ENCODE measurements around the gene RPN1.
A peak's percentile ranks its signal among the peaks of the same experiment; 100 is the strongest.

Gene RPN1

DNA sequence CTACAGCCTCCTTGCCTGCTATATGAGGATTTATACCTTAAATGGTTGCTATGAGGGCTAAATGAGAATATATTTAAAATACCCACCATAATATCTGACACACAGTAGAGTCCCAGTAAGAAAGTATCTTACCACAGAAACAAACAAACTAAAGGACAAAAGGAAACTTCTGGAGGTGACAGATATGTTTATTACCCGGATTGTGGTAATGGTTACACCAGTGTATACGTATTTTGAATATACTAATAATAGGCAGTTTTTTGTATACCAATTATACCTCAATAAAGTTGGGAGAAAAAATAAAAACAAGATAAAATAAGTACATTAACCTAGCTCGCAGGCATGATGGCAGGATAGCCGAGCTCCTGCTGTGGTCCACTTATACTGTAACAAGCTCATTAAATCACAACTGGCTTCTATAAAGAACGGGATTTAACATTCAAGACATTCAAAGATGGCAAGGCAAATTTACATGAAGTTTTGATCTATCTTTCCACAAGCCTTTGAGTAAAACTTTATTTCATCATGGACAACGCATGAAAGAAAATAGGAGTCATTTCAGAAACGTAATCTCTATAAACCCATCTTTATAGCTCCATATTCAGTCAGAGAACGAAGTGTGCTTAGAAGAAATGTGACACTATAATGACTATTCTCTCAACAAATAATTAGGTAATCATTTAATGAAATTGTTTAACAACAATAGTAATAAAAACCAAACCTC is 1.5 kb downstream of the RPN1 start:
- no peak for DNase-seq

DNA sequence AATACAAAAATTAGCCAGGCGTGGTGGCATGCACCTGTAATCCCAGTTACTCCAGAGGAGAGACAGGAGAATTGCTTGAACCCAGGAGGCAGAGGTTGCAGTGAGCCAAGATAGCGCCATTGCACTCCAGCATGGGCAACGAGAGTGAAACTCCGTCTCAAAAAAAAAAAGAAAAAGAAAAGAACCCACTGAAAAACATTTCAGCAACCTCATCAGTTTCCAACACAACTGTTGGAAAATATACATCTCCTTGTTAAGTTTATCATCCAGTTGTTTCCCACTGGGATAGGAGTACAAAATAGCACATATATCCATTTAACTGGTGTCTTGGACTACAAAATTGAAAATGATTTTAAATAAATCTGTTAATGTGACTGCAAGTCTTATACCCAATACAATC is 2.2 kb downstream of the RPN1 start:
- no peak for DNase-seq

DNA sequence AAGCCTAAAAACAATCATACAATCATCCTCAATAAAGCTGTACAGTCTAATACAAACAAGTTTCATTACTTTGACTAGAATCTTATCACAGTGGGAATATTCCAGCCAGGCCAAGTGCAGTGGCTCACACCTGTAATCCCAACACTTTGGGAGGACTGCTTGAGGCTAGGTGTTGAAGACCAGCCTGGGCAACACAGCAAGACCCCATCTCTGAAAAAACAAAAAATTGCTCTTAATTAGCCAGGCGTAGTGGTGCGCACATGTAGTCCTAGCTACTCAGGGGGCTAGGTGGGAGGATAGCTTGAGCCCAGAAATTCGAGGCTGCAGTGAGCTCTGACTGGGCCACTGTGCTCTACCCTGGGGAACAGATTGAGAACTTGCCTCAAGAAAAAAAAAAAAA is 3.3 kb downstream of the RPN1 start:
- DNase-seq = no peak

DNA sequence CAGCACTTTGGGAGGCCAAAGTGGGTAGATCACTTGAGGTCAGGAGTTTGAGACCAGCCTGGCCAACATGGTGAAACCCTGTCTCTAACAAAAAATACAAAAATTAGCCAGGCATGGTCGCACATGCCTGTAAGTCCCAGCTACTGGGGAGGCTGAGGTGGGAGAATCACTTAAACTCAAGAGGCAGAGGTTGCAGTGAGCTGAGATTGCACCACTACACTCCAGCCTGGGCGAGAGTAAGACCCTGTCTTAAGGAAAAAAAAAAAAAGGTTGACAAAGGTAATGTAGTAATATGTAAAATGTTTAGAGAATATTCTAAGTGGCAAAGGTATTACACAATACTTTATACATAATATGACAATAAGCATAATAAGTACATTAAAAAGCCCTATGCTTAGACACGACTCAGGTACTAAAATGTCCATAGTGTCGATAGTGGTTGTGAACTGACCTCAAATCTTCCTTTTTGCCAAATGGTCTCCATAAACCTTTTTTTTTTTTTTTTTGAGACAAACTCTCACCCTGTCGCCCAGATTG is 16.5 kb downstream of the RPN1 start:
- DNase-seq = no peak

DNA sequence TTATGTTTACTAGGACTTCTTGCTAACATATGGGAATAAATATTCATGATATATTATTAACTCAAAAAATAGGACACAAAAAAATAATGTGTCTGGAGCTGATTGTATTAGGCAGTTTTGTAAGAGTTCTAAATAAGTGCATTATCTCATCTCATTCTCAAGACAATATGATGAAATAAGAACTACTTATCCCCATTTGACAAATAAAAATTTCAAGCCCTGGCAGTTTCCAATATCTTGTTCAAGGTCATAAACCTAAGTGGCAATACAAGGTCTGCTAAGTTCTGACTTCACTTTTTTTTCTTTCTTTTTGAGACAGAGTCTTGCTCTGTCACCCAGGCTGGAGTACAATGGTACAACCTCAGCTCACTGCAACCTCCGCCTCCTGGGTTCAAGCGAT is 18.3 kb downstream of the RPN1 start:
- DNase-seq = no peak

DNA sequence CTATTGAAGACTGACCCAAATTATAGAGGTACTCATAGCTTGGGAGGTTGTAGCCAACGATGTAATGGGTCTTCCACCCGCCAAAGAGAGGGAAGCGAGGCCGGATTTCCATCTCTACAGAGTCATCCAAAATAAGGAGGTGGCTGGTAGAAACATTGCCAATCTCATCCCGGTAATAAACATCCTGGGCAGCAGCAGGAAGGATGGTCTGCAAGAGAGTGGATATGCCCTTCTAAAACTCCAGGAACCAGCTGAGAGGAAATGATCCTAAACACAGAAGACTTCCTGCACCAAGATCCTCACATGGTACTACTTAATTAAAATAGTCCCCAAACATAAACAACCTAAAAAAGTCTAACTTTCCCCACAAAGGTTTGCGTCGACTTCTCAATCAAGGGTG is 20.7 kb downstream of the RPN1 start:
- no peak for DNase-seq

DNA sequence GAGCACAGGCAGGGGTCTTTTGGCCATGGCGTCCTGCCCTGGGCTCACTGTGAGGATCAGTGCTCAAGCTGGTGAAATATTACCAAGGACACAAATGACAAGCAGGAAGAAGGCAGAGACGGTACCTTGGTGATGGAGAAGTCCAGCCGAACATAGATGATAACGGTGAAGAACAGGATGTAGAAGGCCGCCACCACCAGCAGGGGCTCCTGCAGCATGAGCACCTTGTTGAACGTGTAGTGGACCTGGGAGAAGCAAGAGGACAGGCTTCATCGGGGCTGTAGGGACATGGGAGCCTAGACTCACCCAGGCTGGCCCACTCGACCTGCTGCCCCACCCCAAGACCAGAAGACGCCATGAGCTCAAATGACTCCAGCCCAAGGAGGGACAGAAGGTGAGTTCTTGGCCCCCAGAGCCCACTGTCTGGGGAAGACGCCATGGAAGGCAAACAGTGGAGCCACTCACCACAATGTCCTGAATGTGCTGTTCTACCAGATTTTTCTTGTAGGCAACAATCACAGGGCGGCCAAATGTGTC is 25.1 kb downstream of the RPN1 start:
- no peak for DNase-seq

DNA sequence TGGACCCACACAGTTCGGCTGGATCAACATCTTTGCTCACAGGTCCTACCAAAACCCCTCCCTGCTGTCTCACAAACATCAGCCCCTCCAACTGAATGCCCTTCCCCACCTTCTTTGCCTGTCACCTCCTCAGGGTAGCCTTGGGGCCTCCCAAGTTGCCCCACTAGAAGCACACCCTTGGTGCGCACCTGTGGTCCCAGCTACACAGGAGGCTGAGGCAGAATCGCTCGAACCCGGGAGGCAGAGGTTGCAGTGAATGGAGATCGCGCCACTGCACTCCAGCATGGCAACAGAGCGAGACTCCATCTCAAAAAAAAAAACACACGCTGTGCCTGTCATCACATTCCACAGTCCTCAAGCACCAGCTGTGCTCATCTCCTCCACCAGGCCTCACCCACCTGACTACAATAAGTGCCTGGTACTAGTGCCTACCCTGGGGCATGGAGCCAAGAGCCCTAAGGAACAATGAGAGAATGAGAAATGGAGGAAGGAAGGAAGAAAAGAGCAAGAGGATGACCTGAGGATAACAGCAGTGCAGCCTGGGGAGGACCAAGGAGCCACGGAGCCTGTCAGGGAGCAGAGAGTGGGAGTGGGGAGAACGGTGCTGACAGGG is 26.0 kb downstream of the RPN1 start:
- DNase-seq = no peak

DNA sequence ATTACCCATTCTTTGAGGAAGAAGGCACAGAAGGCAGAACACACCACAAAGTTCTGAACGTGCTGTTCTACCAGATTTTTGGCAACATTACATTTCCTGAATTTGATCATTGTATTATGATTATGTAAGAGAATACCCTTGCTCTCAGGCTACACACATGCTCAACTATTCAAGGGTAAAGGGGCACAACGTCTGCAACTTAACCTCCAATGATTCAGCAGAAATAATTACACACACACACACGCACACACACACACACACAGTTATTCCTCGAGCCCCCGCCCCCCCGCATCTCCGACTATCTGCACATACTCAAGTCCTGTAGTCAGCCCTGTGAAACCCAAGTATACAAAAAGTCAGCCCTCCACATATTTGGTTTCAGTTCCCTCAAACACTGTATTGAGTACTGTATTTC is 26.8 kb downstream of the RPN1 start:
- DNase-seq = no peak

DNA sequence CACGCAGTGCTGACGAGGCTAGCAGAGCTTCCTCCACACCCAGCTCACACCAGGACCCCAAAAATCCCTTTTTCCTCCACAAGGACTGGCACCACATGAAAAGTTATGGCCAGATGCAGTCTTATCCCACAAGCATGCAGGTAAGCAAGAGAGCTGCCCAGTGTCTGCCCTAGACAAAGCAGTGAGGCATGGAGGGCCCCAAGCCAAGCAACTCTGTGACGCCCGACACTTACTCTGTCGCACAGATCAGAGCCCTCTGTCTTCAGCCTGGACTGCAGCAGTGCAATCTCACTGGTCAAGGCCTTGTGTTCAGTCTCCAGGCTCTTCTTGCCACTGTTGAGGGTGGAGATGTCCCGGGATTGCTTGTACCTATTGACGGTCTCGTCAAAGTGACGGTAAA is 28.7 kb downstream of the RPN1 start:
- no peak for DNase-seq

DNA sequence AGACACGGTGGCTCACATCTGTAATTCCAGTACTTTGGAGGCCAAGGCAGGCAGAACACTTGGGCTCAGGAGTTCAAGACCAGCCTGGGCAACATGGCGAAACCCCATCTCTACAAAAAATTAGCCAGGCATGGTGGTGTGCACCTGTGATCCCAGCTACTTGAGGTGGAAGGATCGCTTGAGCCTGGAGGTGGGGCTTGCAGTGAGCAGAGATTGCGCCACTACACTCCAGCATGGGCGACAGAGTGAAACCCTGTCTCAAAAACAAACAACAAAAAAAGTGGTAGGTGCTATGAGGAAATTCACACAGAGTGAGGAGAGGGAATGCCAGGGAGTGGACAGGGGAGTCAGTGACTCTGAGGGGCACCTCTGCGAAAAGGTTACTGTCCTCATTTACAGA is 29.4 kb downstream of the RPN1 start:
- no peak for DNase-seq

DNA sequence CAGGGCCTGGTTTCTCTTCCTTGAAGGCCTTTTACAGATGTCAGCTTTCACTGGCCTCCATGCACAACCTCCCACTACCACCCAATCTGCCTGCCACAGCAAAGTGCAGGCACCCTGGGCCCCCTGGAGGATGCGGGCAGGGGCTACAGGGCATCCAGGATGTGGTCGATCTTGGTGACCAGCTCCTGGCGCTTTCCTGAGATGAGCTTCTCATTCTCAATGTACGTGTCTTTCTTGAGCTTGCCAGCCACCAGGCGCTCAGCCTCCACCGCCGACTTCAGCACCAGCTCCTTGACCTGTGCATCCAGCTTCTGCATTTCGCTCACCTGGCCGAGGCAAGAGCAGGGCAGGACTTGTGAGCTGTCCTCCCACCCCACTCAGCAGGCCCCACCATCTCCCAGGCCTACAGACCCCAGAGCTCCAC is 30.3 kb downstream of the RPN1 start:
- DNase-seq = no peak

DNA sequence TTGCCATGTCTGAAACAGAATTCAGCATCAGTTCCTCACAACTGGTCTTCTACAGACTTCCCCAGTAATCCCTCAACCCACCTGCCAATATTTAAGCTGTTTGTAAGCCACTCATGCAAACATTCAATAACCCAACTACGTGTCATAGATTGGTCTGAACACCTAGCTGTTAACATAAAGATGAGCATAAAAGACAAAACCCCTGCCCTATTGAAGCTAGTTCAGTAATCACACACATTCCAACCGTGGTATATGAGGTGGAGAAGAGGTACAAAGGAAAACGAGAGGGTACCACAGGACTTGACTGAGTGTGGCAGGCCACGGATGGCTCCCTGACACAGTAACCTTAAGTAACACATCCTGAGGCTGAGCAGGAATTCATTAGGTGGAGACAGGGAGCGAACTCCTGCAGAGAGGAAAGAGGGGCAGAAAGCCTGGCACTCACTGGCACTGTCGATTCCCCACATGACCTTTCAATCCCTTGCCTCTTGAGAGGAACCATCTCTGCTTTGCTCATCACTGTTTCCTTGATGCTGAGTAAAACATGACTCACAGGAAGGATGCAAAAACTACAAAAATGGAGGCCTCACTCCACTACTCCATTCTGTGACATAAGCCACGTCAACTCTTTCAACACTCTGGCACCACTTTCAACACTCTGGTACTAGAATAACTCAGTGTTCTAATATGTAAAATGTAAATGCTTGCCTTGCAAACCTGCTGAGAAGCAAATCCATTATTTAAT is 31.3 kb downstream of the RPN1 start:
- DNase-seq = no peak

DNA sequence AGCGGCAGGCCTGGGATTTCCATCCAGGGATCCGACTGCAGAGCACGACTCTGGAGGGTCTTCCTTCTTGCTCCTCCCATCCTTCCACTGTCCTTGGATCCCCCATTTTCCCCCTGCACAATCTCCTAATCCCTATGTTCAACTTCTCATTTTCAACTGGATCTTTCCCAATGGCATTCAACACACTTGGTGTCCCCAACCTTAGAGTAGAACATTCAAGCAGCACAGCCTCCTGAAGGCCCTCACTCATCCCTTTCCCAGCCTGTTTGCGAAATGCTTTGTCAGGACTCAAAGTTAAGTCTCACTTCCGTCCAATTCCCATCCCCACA is 32.3 kb downstream of the RPN1 start:
- no peak for DNase-seq

DNA sequence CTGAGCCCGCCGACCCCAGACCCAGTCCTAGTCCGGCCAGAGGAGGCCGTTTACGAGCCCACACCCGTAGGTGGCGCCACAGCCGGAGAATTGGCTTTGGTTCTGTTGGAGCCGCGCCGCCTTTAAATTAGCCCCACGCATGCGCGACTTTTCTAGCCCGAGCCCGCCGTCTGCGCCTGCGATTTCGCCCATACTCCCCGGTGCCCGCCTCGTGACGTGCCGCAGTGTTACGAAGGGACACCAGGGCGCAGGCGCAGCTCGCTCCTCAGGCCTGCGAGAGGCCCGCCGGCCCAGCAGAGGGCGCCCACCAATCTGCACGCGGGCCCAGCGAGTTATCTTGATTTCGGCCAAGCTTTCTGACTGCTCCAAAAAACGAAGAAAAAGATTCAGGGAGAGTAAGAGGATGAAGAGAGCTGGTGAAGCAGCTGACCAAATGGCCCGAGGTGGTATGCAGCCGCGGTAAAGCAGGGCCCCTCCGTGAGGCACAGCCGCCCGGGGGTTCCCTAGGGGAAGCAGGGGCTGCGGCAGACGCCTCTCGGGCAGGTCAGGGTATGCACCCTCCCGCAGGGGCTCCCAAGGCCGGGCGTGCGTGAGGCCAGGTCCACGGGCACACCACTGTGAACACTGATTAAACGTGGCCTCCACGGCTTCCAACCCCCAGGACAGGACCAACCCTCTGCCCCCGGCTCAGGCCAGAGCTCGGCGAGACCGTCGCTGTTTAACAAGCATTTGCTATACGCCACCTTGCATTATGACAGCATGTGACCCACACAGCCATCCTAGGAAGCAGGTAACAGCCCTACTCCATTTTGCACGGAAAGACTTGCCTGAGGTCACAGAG is 32.8 kb downstream of the RPN1 start:
- DNase-seq = peak; percentile 98

DNA sequence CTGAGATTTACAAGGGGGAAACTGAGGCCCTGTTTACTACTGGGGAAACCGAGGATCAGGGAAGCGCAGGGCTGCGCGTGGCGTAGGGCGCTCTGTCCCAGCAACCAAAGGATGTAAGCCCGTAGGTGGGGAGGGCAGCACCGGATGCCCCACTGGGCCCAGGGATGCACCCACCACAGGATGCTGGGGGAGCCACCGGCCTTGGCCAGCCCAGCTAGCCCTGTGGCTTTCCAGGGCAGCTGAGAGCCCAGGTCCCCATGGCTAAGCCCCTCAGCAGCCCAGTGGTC is 33.4 kb downstream of the RPN1 start:
- no peak for DNase-seq

DNA sequence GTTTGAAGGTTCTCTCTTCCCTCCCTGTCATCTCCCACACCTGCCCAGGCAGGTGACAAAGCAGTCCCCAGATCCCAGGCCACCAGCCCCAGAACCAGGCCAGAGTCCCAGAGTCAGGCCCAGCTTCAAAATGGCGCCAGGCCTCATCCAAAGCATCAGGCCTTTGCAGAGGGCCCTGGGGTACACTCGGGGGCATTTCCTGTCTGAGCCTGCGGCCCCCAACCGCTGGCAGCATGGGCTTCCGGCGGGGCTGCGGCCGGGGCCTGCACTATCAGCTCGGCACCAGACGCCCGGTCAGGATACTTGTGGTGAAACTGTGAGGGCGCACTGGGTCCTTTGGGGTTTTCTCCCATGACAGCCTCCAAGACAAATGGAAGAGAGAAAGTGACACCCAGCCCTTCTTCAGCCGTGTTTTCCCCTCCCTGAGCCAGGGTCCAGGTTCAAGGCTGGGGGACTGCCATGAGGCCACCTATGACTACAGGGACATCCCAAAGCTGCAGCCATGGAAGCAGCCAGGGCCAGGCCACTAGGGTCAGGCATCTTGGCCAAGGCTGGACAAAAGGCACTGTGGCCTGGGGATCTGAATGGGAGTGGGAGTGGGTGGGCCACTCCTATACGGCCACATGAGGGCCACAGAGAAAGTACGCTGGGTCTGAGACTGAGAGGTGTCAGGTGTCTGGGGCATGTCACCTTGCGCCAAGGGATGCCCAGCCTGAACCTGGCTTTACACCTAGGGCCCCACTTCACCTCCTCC is 33.9 kb downstream of the RPN1 start:
- no peak for DNase-seq

DNA sequence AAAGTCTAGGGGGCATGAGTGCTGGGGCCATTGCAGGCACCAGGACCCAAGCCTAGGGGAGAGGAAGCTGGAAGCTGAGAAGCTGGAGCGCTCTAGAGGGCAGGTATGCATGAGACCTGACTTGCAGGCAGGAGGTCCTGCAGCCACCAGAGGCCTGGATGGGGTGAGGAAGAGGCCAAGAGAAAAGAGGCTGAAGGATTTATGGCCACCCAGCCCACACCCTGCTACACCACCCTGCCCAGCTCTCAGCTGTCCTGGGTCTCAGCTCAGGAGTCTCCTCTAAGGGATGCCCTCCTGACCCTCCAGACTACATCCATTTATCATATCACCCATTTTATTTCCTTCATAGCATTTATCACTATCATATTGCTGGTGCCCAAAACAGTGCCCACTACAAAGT is 36.5 kb downstream of the RPN1 start:
- no peak for DNase-seq

DNA sequence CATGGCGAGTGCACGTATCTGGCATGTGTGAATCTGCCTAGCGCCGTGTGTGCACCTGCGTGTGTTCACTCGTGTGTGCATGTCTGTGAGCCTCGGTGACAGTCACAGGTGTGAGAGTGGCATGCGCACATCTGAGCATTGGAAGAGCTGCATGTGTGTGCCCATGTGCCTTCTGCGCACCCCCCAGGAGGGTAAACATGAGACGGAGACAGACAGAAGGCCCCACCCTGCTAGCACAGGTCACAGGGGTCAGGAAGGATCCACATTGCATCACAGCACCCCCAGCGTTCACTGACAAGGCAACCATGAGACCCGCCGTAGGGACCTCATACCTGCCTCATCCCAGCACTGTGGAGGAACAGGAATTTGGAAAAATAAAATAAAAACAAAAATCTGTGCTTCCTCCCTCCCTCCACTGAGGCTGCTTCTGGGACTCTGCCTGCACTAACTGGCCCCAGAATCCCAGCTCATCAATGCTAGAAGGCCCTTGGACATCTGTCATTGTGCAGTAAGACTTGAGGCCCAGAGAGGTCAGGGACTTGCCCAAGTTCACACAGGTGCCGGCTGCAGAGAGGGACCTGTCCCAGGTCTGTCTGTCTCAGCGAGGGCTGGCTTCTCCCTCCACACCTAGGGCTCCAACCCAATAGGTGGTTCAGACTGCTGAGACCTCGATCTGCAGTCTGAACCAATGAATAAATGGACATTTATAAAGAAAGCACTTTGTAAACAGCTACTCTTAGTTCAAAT is 37.4 kb downstream of the RPN1 start:
- no peak for DNase-seq

DNA sequence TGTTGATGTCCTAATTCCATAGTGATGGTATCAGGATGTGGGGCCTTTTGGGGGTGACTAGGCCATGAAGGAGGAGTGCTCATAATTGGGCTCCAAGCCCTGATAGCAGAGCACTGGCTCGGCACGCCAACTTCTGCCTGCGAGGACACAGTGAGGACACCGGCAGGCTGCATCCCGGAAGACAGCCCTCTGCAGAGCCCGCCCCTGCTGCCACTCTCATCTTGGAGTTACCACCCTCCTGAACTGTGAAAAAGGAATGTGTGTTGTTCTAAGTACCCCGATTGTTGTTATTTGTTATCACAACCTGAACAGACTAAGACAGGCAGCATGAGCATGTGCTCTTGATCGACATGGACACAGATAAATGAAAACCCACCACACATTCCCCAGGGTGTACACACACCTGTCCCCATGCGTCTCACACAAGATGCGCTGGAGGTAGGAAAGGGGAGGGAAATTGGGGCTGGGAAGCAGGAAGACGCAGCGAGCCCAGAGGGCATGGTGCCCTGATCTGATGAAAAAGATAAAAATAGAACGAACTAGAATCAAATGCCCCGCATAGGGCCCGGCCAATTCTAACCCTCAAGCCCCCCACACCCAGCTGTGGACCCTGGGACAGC is 40.1 kb downstream of the RPN1 start:
- DNase-seq = no peak

DNA sequence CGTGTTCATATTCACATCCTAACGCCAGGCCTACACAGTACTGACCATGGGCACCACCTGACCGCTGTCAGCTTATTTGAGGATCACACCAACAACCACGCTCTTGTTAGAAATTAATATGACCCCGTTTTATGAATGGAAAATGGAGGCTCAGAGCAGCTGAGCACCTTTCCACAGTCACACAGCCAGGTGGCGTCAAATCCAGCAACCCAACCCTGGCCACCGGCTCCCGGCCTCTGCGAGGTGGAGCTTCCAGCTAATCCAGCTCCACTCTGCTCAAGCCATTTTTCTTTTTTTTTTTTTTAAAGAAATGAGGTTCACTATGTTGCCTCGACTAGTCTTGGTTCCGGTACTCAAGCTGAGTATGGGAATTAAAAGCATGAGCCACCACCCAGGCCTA is 41.3 kb downstream of the RPN1 start:
- DNase-seq = no peak

All from midbrain (tissue), 1 donor.